ENCODE data around the gene GPC3.

GPC3 gene

GRCh38 chrX:133587071-133587470 is 398.3 kb downstream of the GPC3 start:
- H3K4me3 ChIP-seq (ENCODE audit: low read depth, low read length) = no peak overlapping the region
- TF ChIP-seq CTCF (conservative IDR thresholded peaks at IDR 0.05; ENCODE audit: low read depth, low read length) = no peak

GRCh38 chrX:133586443-133586842 is 399.0 kb downstream of the GPC3 start:
- no peak overlapping the region for H3K4me3 ChIP-seq (ENCODE audit: low read depth, low read length)
- no peak for TF ChIP-seq CTCF (conservative IDR thresholded peaks at IDR 0.05; ENCODE audit: low read depth, low read length)
- no peak for DNase-seq (ENCODE audit: low read depth)

More at GRCh38 chrX:133587071-133587470, 398.3 kb downstream of the GPC3 start:
- no peak for DNase-seq (ENCODE audit: low read depth)

- no peak overlapping the region for H3K4me3 ChIP-seq (ENCODE audit: low read depth, low read length)
- no peak for TF ChIP-seq CTCF (conservative IDR thresholded peaks at IDR 0.05; ENCODE audit: low read depth, low read length)
- no peak for DNase-seq (ENCODE audit: low read depth)
Observed at GRCh38 chrX:133583825-133584224, 401.6 kb downstream of the GPC3 start.

- no peak for DNase-seq (ENCODE audit: low read depth)
- TF ChIP-seq CTCF (conservative IDR thresholded peaks at IDR 0.05; ENCODE audit: low read depth, low read length) = no peak
- H3K4me3 ChIP-seq (ENCODE audit: low read depth, low read length) = no peak overlapping the region
Observed at GRCh38 chrX:133580625-133581024, 404.8 kb downstream of the GPC3 start.

- H3K4me3 ChIP-seq (ENCODE audit: low read depth, low read length) = no peak overlapping the region
- no peak for TF ChIP-seq CTCF (conservative IDR thresholded peaks at IDR 0.05; ENCODE audit: low read depth, low read length)
- DNase-seq (ENCODE audit: low read depth) = no peak
Observed at GRCh38 chrX:133579631-133580030, 405.8 kb downstream of the GPC3 start.

GRCh38 chrX:133576876-133577275 is 408.5 kb downstream of the GPC3 start:
- no peak for TF ChIP-seq CTCF (conservative IDR thresholded peaks at IDR 0.05; ENCODE audit: low read depth, low read length)
- no peak overlapping the region for H3K4me3 ChIP-seq (ENCODE audit: low read depth, low read length)
- DNase-seq (ENCODE audit: low read depth) = no peak

- no peak for TF ChIP-seq CTCF (conservative IDR thresholded peaks at IDR 0.05; ENCODE audit: low read depth, low read length)
- no peak overlapping the region for H3K4me3 ChIP-seq (ENCODE audit: low read depth, low read length)
- no peak for DNase-seq (ENCODE audit: low read depth)
Observed at GRCh38 chrX:133575501-133576136, 409.8 kb downstream of the GPC3 start.

Measured in choroid plexus epithelial cell (primary cell).